HepG2 (cell line): Measurements from ENCODE around the gene OGFR. TPM values are rescaled to one million over a fixed set of nuclear protein-coding genes. Genes with fewer than 3 reads are reported as not detected.

Experiments used
- ATAC-seq: fragments of 200-7000 bp; cut with Tn5 transposase; 3 replicates; pipeline ENCODE4 v1.9.1; 2020; ENCODE audit warnings: mild to moderate bottlenecking, moderate library complexity
- BruUV-seq: library from RNA; stranded (reverse); fragments of 400-500 nt; replicated peaks from 2 replicates; lab custom pipeline; 2021; lab: Mats Ljungman, UMichigan
- CTCF ChIA-PET: fragments of 300-600 bp; formaldehyde crosslinking; extraction: SDS; loops from one replicate; lab custom pipeline; 2021; ENCODE audit warnings: low total read pairs, inconsistent platforms, low intra/inter-chr PET ratio; lab: Yijun Ruan, JAX
- POLR2A ChIA-PET: fragments of 350-600 bp; sonication (Branson Sonifier 250); formaldehyde crosslinking; loops from one replicate; lab custom pipeline; 2020; ENCODE audit warnings: antibody characterized with exemption, inconsistent platforms; lab: Yijun Ruan, JAX
- DNase-seq: peaks from one replicate; pipeline ENCODE4 v3.0.0-alpha.2; 2015; ENCODE audit warnings: low spot score
- FAIRE-seq: peaks from 3 replicates; lab custom pipeline; 2011; peaks lifted over from hg19 to GRCh38; lab: Jason Lieb, UNC
- H2AFZ ChIP-seq: one replicate; pipeline ENCODE4 v1.6.1; 2011; ENCODE audit warnings: low read length, inconsistent platforms
- H3K27ac ChIP-seq: fragments of 300-600 bp; 3 replicates; pipeline ENCODE4 v1.8.0; 2011; ENCODE audit warnings: mixed run types, mild to moderate bottlenecking, mixed read lengths, low read length, inconsistent platforms; ENCODE audit not compliant: insufficient read depth; ENCODE audit errors: extremely low read length
- H3K27me3 ChIP-seq, 2 experiments: fragments of 200-600 bp in 1 of 2; 2 replicates in 1 of 2; 3 replicates in 1 of 2; pipeline versions ENCODE4 v1.6.0 to v1.8.0; 2011; ENCODE audit warnings: low read length in 2 of 2, mild to moderate bottlenecking in 2 of 2, moderate library complexity in 2 of 2, inconsistent platforms in 1 of 2; ENCODE audit not compliant: insufficient read depth in 2 of 2, control insufficient read depth in 1 of 2
- H3K36me3 ChIP-seq, 2 experiments: fragments of 200-600 bp in 1 of 2; replicated peaks in 1 of 2; 2 replicates in 1 of 2; 3 replicates in 1 of 2; pipeline versions ENCODE4 v1.5.1 to v1.8.0; 2011; ENCODE audit warnings: low read length in 2 of 2, inconsistent platforms in 1 of 2; ENCODE audit not compliant: insufficient read depth in 2 of 2, control insufficient read depth in 1 of 2
- H3K4me1 ChIP-seq: 2 replicates; pipeline ENCODE4 v1.5.1; 2012; ENCODE audit warnings: low read length, inconsistent platforms; ENCODE audit not compliant: insufficient read depth
- H3K4me2 ChIP-seq: 2 replicates; pipeline ENCODE4 v1.6.0; 2011; ENCODE audit warnings: low read depth, low read length, inconsistent platforms
- H3K4me3 ChIP-seq, 3 experiments: fragments of 200-600 bp in 1 of 3; sonication (generic), shearing (Covaris generic) in 1 of 3; replicated peaks in 1 of 3; 2 replicates each; pipeline ENCODE4 v1.5.1; 2011 to 2016; ENCODE audit warnings: low read length in 3 of 3, inconsistent platforms in 2 of 3, low read depth in 2 of 3, mild to moderate bottlenecking in 2 of 3, control low read depth in 1 of 3, mixed read lengths in 1 of 3; ENCODE audit not compliant: insufficient read depth in 1 of 3
- H3K79me2 ChIP-seq: one replicate; pipeline ENCODE4 v1.6.1; 2011; ENCODE audit warnings: low read length, inconsistent platforms; ENCODE audit not compliant: insufficient read depth
- H3K9ac ChIP-seq: 2 replicates; pipeline ENCODE4 v1.6.0; 2011; ENCODE audit warnings: mild to moderate bottlenecking, low read depth, low read length, inconsistent platforms; ENCODE audit not compliant: insufficient read depth
- H3K9me3 ChIP-seq: 2 replicates; pipeline ENCODE4 v1.5.1; 2012; ENCODE audit warnings: mild to moderate bottlenecking, low read length
- H4K20me1 ChIP-seq: 2 replicates; pipeline ENCODE4 v1.6.0; 2011; ENCODE audit warnings: inconsistent platforms, mild to moderate bottlenecking, low read length, moderate library complexity; ENCODE audit not compliant: insufficient read depth
- AGO2 ChIP-seq: fragments of 200-400 bp; formaldehyde crosslinking; optimal IDR thresholded peaks from 2 replicates; pipeline ENCODE3; 2017; ENCODE audit warnings: mild to moderate bottlenecking, low read depth, low read length, moderate library complexity
- FOXK2 ChIP-seq: fragments of 450-650 bp; IDR thresholded peaks from 2 replicates; pipeline ENCODE4 v1.6.1; 2016
- HNRNPL ChIP-seq: fragments of 200-400 bp; formaldehyde crosslinking; IDR thresholded peaks from 2 replicates; pipeline ENCODE4 v1.6.1; 2017; ENCODE audit warnings: mild to moderate bottlenecking, low read depth, low read length
- HOXA3 ChIP-seq: sonication (generic); formaldehyde crosslinking; IDR thresholded peaks from 2 replicates; pipeline ENCODE4 v1.5.0; 2020; ENCODE audit warnings: missing genetic modification reagents
- IKZF5 ChIP-seq: IDR thresholded peaks from 2 replicates; pipeline ENCODE4 v1.6.1; 2018; ENCODE audit warnings: missing genetic modification reagents, mild to moderate bottlenecking, missing compliant biosample characterization
- JUND ChIP-seq: sonication (generic); formaldehyde crosslinking; IDR thresholded peaks from 2 replicates; pipeline ENCODE4 v1.8.0; 2022; ENCODE audit warnings: mild to moderate bottlenecking, missing genetic modification reagents
- KDM4B ChIP-seq: sonication (generic); formaldehyde crosslinking; IDR thresholded peaks from 2 replicates; pipeline ENCODE4 v1.4.0; 2020; ENCODE audit warnings: missing genetic modification reagents
- KLF6 ChIP-seq: IDR thresholded peaks from 2 replicates; pipeline ENCODE4 v1.8.0; 2016; ENCODE audit warnings: missing biosample characterization, missing genetic modification reagents
- NFE2L1 ChIP-seq: sonication (generic); formaldehyde crosslinking; IDR thresholded peaks from 2 replicates; pipeline ENCODE4 v1.4.0; 2020; ENCODE audit warnings: missing genetic modification reagents, mild to moderate bottlenecking, borderline replicate concordance
- NFKB2 ChIP-seq: sonication (generic); formaldehyde crosslinking; IDR thresholded peaks from 2 replicates; pipeline ENCODE4 v1.4.0; 2020; ENCODE audit warnings: missing genetic modification reagents, borderline replicate concordance
- POLR2G ChIP-seq: fragments of 200-400 bp; formaldehyde crosslinking; IDR thresholded peaks from 2 replicates; pipeline ENCODE4 v1.6.1; 2018; ENCODE audit warnings: mild to moderate bottlenecking, low read depth, low read length, moderate library complexity
- SRSF4 ChIP-seq: fragments of 200-400 bp; formaldehyde crosslinking; IDR thresholded peaks from one replicate; pipeline ENCODE4 v1.6.1; 2018; ENCODE audit warnings: mild to moderate bottlenecking, low read depth, low read length, moderate library complexity; ENCODE audit not compliant: poor library complexity, severe bottlenecking
- TBX2 ChIP-seq: sonication (generic); formaldehyde crosslinking; IDR thresholded peaks from 2 replicates; pipeline ENCODE4 v1.5.0; 2020; ENCODE audit warnings: missing genetic modification reagents, mild to moderate bottlenecking, borderline replicate concordance
- ZBTB33 ChIP-seq: sonication (generic); formaldehyde crosslinking; IDR thresholded peaks from 2 replicates; pipeline ENCODE4 v1.4.0; 2020; ENCODE audit warnings: missing genetic modification reagents
- ZFY ChIP-seq: sonication (generic); formaldehyde crosslinking; IDR thresholded peaks from 2 replicates; pipeline ENCODE4 v1.4.0; 2020; ENCODE audit warnings: missing genetic modification reagents
- ZMYM4 ChIP-seq: sonication (generic); formaldehyde crosslinking; IDR thresholded peaks from 2 replicates; pipeline ENCODE4 v1.8.1; 2023; ENCODE audit warnings: mild to moderate bottlenecking, missing genetic modification reagents
- ZNF264 ChIP-seq: sonication (generic); formaldehyde crosslinking; IDR thresholded peaks from 2 replicates; pipeline ENCODE4 v1.4.0; 2020; ENCODE audit warnings: missing genetic modification reagents
- ZNF3 ChIP-seq: IDR thresholded peaks from 2 replicates; pipeline ENCODE4 v1.7.0; 2017; ENCODE audit warnings: inconsistent platforms
- ZNF510 ChIP-seq: sonication (generic); formaldehyde crosslinking; IDR thresholded peaks from 2 replicates; pipeline ENCODE4 v1.4.0; 2020; ENCODE audit warnings: low read depth, mild to moderate bottlenecking, missing genetic modification reagents
- ZNF552 ChIP-seq: sonication (generic); formaldehyde crosslinking; IDR thresholded peaks from 2 replicates; pipeline ENCODE4 v1.9.0; 2022; ENCODE audit warnings: missing genetic modification reagents, mild to moderate bottlenecking, borderline replicate concordance
- ZNF776 ChIP-seq: sonication (generic); formaldehyde crosslinking; IDR thresholded peaks from 2 replicates; pipeline ENCODE4 v1.4.0; 2020; ENCODE audit warnings: mild to moderate bottlenecking, missing genetic modification reagents
- WGBS: methylation state at CpG from one replicate; pipeline ENCODE4 v1.1.6; 2017; ENCODE audit warnings: low lambda C conversion rate; 5-methylcytosine and 5-hydroxymethylcytosine counted together
- in situ Hi-C: cut with HindIII; loops from 2 replicates; pipeline ENCODE4 v1.10.0; 2017; ENCODE audit warnings: low pct_unique_long_range_greater_than_20kb; ENCODE audit not compliant: extremely low pct_ligation_motif_present
- intact Hi-C: fragments of 100-400 bp; cut with micrococcal nuclease; formaldehyde crosslinking; loops from one replicate; pipeline ENCODE4 v1.10.0; 2022; ENCODE audit not compliant: unreplicated experiment
- polyA plus RNA-seq, 8 experiments: library from polyadenylated mRNA; depleted of rRNA in 3 of 8; stranded (reverse) in 7 of 8; unstranded in 1 of 8; fragments of >200 nt; fragmentation: Illumina TruSeq in 4 of 8; extraction: Trizol in 4 of 8; gene quantifications; 2 replicates each; pipeline versions ENCODE4 v1.2.1 to v1.2.3, GENCODE V29; 2011 to 2016; ENCODE audit warnings: low read depth in 4 of 8, missing spikeins in 1 of 8, mixed read lengths in 1 of 8; ENCODE audit not compliant: insufficient read depth in 1 of 8
- total RNA-seq, 5 experiments: library from RNA; depleted of rRNA; stranded (reverse); fragments of >200 nt; fragmentation: Illumina TruSeq; extraction: Trizol; gene quantifications; 2 replicates each; pipeline ENCODE4 v1.2.3, GENCODE V29; 2016; ENCODE audit warnings: low read depth in 1 of 5
- TF ChIP-seq, protein P1 (sequence below): sonication (generic); formaldehyde crosslinking; IDR thresholded peaks from 2 replicates; pipeline ENCODE4 v1.4.0; 2020; ENCODE audit warnings: missing genetic modification reagents

OGFR gene
- total and polyA plus RNA-seq, 2 of the 13 experiments (the other 11 are each of a cell fraction or from before 2014, with no cell fraction given): 47.7 to 81.8 TPM

DNA sequence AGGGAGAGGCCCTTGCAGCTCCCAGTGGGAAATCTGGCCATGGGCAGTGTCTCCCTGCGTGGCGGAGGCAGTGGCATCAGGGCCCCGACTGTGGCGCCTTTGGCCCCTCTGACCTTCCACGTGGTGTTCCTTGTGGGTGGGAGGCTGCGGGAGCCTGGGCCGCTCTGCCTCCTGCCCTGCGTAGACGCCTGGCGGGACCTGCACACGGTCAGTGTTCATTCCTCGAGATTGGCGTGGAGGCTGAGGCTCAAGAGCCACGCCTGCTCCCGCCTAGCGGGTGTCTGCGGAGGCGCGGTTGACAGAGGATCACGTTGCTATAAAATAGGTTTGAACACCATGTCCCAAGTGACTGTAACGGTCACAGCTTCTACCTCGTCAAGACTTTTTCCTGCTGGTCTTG lies 26.2 kb downstream of the OGFR start (continued):
- TF ChIP-seq ZBTB33 (CRISPR knock-in tag): peak; percentile 83
- TF ChIP-seq FOXK2: no peak
- TF ChIP-seq, protein P1, sequence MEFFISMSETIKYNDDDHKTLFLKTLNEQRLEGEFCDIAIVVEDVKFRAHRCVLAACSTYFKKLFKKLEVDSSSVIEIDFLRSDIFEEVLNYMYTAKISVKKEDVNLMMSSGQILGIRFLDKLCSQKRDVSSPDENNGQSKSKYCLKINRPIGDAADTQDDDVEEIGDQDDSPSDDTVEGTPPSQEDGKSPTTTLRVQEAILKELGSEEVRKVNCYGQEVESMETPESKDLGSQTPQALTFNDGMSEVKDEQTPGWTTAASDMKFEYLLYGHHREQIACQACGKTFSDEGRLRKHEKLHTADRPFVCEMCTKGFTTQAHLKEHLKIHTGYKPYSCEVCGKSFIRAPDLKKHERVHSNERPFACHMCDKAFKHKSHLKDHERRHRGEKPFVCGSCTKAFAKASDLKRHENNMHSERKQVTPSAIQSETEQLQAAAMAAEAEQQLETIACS (CRISPR knock-in tag): no peak
- TF ChIP-seq NFKB2 (CRISPR knock-in tag): no peak
- no peak for TF ChIP-seq ZMYM4
- TF ChIP-seq ZNF552: 0 out of 2 replicates have a peak, but pooled peaks have one; percentile 41
- TF ChIP-seq, all 625 proteins: peak for 2

- no peaks in the 10 kb centered on the region for H3K9me3 ChIP-seq
- H3K36me3 ChIP-seq: peaks cover 11 to 13% of the 10 kb centered on the region in 2 experiments; a peak in 4 of 5 replicates
- WGBS: 88% methylated on average over 10 of the region's 10 CpGs
- no peak overlapping the region for H3K9ac ChIP-seq
- peaks cover 23% of the 10 kb centered on the region for H3K4me1 ChIP-seq
- intact Hi-C loops (no loop called here), in situ Hi-C loops (no loop called here)
- H3K4me3 ChIP-seq: no peak overlapping the region
- no peaks in the 10 kb centered on the region for H3K27me3 ChIP-seq
- H3K79me2 ChIP-seq: no peaks in the 10 kb centered on the region
- no peak overlapping the region for H2AFZ ChIP-seq
- ATAC-seq: no peak
- ChIA-PET CTCF (no interaction called here), POLR2A (interaction anchor here (1.0 to 3.2 kb wide), 5 partner anchors 8 to 123 kb away, joined by 3 to 22 read pairs (median 4); partner anchors contain the start of gene TCFL5)
- H3K4me2 ChIP-seq: no peak overlapping the region
- FAIRE-seq: no peak
- no peak for DNase-seq
- no TSS peak for BruUV-seq
- no peak overlapping the region for H3K27ac ChIP-seq
- no peaks in the 10 kb centered on the region for H4K20me1 ChIP-seq
- TF ChIP-seq POLR2G: 0 out of 2 replicates have a peak, but pooled peaks have one; percentile 41
- peak; percentile 26; the same call in 1 of the 2 replicates for TF ChIP-seq HOXA3 (CRISPR knock-in tag)
- TF ChIP-seq ZNF3 (CRISPR knock-in tag): no peak
- no peak for TF ChIP-seq ZNF264 (CRISPR knock-in tag)
- no peak for TF ChIP-seq KLF6
- no peak for TF ChIP-seq KDM4B (CRISPR knock-in tag)
- peak; percentile 81; the same call in 1 of the 2 replicates for TF ChIP-seq HNRNPL
- TF ChIP-seq ZNF510 (CRISPR knock-in tag): no peak
- no peak for TF ChIP-seq IKZF5 (CRISPR knock-in tag)
- 0 out of 2 replicates have a peak, but pooled peaks have one; percentile 23 for TF ChIP-seq TBX2 (CRISPR knock-in tag)
- TF ChIP-seq ZFY (CRISPR knock-in tag): peak; percentile 8; the same call in 1 of the 2 replicates
- peak; percentile 0; the same call in 1 of the 2 replicates for TF ChIP-seq ZNF776
- no peak for TF ChIP-seq NFE2L1 (CRISPR knock-in tag)
- TF ChIP-seq SRSF4: no peak
- TF ChIP-seq JUND (CRISPR knock-in tag): no peak
- TF ChIP-seq AGO2: peak; percentile 84
Measured at GRCh38 chr20:62831361-62831788, 26.7 kb downstream of the OGFR start.
